Measurements from ENCODE around the gene EHMT1.

- TF ChIP-seq CTCF (IDR thresholded peaks at IDR 0.05) (no peak), POLR2A (IDR thresholded peaks at IDR 0.05) (no peak)
Measured at GRCh38 chr9:137574192-137574591, 44.6 kb upstream of the EHMT1 start.

Data from Peyer's patch (tissue), 4 donors.